Retina (tissue), 1 donor: ENCODE data around the gene ANKRD44.
A peak's percentile ranks its signal among the peaks of the same experiment; 100 is the strongest.
"Not testable (repeated sequence)": the region's sequence is repeated elsewhere in the genome, so short reads cannot be mapped to it uniquely, and the experiment has no call there.

ENCODE experiments used
- DNase-seq: peaks from one replicate; pipeline ENCODE4 v3.0.0-alpha.2; 2016

Gene ANKRD44

DNA sequence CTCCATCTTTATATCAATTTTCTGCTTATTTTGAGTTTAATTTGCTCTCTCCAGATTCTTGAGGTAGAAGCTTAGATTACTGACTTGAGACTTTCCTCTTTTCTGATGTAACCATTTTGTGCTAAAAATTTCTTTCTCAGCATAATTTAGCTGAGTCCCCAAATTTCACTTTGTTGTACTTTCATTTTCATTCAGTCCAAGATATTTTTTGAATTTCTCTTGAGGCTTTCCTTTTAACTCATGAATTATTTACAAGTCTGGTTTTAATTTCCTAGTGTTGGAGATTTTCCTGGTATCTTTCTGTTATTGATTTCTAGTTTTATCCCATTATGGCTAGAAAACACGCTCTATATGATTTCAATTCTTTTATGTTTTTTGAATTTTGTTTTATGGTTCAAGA, 239.4 kb downstream of the ANKRD44 start:
- DNase-seq, result no peak

DNA sequence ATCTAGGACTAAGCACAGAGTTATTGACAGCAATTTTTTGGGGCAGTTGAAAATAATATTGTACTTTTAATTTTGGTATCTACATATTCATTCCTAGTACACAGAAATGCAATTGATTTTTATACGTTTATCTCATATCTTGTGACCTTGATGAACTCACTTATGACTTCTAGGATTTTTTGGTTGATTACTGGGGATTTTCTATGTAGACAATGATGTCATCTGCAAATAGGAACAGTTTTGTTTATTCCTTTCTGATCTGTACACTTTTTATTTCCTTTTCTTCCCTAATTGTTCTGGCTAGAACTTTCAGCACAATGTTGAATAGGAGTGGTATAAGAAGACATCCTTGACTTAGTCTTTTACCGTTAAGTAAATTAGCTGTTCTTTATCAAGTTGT, 240.6 kb downstream of the ANKRD44 start:
- DNase-seq, result no peak

DNA sequence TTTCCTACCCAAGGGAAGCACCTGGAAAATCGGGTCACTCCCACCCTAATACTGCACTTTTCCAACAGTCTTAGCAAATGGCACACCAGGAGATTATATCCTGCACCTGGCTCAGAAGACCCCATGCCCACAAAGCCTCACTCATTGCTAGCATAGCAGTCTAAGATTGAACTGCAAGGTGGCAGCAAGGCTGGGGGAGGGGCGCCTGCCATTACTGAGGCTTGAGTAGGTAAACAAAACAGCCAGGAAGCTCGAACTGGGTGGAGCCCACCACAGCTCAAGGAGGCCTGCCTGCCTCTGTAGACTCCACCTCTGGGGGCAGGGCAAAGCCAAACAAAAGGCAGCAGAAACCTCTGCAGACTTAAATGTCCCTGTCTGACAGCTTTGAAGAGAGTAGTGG, 248.0 kb downstream of the ANKRD44 start:
- DNase-seq, result not testable (repeated sequence)

DNA sequence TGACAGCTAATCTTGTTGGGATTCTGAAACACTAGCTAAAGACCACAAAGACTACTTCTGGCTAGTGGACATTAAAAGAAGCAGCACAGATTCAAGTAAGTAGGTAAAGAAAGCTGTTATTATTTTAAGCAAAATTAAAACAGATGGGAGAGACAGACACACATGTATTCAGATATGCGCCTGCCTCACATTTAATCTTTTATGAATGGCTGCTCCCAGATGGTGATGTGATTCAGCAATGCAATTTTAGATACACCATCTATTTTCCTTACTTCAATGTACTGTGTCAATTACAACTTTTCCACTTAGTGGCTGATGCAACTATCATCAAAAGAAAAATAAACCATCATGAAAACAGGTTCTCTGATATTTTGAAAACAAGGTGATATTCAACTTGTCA, 251.1 kb downstream of the ANKRD44 start:
- no peak for DNase-seq

DNA sequence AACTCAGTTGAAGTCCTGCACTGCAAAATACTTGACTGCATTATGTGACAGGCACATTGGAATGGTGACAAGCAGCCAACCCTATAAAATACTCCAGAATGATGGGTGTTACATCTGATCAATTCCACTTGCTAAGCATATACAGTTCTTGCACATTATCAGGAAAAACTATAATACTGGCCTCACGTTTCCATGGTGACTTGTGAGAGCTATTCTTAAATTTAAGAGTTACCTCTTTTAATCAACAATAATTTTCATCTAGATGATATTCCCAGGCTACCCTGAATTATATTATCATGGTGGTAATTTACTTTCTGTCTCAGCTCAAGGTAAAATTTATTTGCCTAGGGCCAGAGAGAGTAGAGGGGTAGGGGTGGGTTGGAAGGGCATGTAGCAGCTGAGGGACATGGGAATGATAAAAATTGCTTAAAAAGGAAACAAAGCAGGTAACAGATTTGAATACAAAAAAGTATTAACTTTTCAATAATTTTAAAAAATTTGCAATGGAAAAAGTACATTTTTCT, 251.7 kb downstream of the ANKRD44 start:
- no peak for DNase-seq

DNA sequence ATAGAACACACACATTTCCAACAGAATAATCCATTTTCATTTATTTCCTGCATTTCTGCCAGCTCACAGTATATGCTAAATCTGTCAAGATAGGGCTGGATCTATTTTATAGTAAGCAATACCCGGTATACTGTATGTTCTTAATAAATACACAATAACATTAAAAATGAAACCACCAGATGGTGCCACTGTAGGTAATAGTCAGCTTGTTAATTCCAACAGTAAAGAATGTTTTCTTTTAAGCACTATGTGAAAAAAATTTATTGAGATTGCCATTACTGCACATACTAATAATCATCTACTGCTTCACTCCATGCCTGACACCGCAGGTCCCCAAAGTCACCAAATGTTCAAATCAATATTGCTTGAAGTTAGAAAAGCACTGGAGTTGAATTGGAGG, 252.6 kb downstream of the ANKRD44 start:
- DNase-seq, result no peak

DNA sequence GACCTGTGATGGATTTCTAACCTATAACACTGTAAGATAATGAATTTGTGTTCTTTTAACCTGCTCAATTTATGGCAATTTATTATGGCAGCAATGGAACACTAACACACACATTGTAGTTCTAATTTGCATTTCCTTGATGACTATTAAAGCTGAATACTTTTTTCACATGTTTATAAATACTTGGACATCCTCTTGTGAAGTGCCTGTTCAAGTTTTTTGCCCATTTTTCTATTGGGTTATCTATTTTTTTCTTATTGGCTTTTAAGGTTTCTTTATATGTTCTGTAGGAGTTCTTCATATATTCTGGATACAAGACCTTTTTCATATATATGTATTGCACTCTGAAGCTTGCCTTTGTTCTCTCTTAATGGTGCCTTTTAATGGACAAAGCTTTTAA, 255.5 kb downstream of the ANKRD44 start:
- no peak for DNase-seq

DNA sequence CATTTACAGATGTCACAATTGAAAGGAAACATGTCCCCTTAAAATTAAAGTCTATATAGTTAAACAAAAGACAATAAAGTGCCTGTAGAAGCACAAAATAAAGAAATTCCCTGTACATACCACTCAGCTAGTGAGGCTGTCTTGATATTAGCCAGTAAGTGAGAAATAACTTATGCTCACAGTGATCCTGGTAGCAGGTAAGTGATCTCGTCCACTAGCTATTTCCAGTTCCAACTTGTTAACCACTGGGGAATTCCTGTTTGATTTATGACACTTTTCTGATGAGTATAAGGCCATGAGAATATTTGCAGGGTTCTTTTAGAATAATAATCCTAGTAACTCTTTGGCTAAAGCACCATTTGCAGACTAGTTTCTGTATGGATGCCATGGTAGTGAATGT, 256.1 kb downstream of the ANKRD44 start:
- no peak for DNase-seq

DNA sequence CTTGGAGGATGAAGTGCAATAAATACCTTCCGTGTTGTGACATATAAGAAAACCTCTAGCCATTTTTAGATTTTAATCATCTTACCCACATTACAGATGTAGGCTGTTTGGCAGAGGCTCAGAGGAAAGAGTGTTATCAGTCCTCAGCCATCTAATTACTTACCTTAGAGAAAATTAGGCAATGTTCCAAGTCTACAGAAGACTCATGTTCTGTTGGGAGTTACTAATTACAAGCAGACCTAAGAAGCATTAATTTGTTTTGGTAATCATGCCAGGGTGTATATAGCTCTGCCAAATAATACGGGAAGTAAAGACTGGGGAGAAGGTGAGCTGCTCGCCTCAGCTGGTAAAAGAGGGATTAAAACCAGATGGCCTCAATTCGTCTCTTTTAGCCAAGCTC, 258.2 kb downstream of the ANKRD44 start:
- no peak for DNase-seq

DNA sequence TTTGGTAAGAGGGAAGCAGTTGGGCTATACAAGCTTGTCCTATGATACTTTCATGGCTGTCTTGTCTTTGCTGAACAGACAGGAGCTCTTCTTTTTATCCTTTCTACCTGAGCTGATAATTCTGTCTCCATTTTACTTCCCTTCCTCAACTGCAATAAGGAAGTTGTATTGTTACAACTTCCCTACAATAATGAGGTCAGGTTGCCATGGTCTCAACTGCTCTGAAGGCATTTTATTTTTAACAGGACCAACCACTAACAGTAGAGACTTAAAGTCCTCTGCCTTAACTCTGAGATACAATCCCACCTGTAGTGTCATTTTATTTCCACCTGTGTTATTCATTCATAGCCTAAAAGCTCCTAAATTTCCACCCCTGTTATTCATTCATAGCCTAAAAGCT, 265.5 kb downstream of the ANKRD44 start:
- no peak for DNase-seq

DNA sequence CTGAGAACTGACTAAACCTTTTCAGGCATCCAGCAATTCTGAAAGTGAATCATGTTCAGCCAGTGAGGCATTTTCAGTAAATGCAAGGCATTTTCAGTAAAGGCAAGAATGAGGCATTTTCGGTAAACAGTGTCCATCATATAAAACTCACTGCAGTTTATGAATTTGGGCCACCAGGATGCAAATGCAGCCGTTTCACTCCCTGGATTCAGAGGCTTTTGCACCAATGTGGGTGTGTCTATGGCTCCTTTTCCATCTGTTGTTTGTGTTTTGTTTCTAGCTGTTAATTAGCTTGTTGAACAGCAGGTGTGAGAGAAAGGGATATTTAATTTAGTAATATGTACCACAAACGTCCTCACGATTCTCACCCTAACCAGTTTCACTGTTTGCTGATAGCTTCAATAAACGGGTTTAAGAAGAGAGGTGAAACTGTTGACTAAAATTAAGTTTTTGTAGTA, 267.8 kb downstream of the ANKRD44 start:
- no peak for DNase-seq

DNA sequence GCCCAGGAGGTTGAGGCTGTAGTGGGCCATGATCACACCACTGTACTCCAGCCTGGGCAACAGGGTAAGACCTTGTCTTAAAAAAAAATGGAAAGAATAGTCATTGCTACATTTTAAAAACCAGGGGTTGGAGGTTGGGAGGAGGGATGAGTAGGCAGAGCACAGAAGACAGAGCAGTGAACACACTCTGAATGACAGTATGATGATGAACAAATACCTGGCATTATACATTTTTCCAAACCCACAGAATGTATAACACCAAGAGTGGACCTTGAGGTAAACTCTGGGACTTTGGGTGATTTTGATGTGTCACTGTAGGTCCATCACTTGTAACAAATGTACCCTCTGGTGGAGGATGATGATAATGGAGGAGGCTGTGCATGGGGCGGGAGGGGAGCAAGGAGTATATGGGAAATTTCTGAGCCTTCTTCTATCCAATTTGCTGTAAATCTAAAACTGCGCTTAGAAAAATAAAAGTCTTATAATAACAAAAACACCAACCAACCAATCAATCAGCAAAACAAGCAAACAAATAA, 272.6 kb downstream of the ANKRD44 start:
- DNase-seq, result no peak

DNA sequence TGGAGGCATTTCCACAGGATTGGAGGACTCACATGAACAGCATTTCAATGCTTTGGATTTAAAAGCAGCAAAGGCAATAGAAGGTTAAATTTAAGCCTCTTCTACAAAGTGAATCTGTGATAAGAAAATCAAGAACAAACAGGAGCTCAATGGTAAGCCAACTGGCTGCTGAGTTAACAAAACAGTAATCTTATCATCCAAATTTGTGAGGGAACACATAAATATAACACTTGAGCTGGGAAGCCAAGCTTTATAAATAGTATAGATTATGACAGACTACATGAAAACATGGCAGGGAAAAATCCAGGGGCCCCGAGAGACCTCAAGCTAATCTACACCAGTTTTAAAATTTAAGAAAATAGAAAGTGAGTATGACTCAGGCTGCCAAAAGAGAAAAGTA, 275.6 kb downstream of the ANKRD44 start:
- DNase-seq, result no peak

DNA sequence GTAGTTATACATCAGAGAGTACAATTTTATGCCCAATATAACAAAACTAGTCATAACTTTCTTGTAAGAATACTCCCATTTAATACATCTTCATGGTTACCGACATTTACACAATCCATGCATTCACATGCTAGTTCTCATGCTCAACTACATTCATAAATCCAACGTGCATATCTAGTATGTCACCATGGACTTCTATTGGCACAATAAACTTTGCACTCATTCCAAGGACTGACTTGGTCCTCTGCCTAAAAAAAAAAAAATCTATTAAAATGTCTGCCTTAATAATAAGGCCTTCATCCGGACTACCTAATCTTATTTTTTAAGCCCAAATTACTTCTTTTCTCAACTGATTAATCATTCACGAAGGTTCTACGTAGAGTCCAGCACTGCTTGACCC, 276.3 kb downstream of the ANKRD44 start:
- DNase-seq, result no peak

DNA sequence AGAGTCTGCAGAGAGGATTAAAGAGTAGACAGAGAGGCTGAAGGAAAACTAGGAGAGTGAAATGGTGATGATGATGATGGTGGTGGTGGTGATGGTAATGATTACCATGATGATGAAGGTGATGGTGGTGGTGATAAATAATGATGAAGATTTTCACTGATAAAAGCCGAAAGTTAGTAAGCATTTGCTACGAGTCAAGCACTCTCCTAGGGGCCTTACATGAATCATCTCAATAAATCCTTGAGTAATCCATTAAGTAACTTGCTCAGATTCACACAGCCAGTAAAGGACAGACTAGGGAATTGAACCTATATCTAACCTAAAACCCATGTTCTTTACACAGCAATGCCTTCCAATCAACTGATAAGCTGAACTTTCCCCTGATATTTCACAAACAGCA, 277.4 kb downstream of the ANKRD44 start:
- DNase-seq, result no peak

DNA sequence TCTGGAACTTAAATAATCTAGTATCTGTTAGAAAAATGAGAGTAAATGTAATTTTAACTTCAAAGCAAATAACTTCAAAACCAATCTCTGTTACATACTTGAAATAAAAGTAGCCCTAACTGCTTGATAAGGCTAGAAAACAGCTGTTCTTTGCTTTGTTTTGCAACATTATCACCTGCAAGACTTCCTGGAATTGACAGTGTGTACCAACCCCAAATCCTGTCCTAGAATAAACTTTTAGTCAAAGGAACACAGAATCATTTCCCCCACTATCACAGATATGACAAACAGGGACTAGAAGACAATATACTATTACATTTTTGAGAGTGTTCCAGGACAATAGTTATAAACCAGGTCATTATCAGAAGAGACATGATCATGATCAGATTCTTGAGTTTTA, 278.8 kb downstream of the ANKRD44 start:
- DNase-seq, result no peak

DNA sequence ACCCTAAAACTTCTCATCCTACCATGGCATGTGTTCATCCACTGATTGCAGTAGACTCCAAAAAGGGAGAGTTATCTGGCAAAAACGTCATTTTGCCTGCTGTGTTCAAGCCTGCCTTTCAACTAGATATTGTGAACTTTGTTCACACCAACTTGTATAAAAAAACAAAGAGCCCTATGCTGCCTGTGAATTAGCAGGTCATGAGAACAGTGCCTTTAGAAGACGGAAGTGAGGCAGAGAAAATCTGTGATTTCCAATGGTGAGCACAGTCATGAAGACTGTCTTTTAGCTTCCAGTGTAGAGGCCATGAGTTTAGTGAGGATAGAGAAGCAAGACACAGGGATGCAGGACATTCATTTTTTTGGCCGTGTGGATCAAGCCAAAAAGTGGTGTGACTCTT, 280.5 kb downstream of the ANKRD44 start:
- DNase-seq, result no peak

DNA sequence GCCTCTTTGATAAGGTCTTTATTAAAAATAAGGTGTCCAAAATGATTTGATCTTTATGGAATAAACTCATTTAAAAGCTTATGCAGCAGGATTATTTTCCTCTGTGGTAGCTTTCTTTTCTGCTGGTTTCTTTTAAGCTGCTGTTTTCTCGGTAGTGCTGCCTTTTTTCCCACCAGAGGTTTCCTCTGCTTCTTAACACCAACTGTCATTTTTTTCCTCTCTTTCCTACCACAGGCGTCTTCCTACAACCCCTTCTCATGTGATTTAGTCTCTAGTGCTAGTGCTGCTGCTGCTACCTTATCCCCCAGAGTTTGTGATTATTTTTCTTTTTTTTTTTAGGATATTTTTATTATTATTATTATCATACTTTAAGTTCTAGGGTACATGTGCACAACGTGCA, 281.9 kb downstream of the ANKRD44 start:
- no peak for DNase-seq

DNA sequence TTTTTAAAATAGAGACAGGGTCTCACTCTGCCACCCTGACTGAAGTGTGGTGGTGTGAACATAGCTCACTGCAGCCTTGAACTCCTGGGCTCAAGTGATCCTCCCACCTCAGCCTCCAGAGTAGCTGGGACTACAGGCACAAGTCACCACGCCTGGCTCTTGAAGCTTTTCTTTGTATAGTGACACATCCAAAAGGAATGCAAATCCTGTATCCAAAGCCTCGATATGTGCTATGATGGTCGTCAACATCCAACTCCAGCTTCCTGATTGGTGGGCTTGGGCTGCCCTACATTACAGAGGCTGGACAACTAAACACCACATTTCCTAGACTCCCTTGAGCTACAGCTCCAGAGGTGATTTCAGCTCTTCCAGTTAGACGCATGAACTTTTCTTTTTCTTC, 282.4 kb downstream of the ANKRD44 start:
- DNase-seq, result no peak

DNA sequence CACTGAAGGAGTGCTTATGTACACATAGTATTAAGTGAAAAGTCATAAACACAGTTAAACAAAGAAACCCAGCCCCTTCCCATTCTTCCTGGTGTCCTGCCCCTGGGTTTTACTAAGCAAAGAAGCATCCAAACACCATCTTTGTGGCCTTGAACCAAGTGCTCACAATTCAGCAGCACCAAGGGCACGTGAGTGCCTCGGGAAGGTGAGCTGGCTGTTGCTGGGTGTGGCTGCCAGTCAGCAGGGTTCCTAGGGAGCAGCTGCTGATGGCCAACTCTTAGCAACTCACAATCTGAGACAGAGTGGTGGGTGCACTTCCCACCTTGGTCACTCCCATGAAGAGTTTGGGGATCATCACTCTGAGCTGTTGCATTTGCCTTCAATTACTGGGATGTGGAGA, 286.4 kb downstream of the ANKRD44 start:
- no peak for DNase-seq

DNA sequence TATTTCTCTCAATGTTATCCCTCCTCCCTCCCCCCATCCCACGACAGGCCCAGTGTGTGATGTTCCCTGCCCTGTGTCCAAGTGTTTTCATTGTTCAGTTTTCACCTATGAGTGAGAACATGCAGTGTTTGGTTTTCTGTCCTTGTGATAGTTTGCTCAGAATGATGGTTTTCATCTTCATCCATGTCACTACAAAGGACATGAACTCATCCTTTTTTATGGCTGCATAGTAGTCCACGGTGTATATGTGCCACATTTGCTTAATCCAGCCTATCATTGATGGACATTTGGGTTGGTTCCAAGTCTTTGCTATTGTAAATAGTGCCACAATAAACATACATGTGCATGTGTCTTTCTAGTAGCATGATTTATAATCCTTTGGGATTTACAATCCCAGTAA, 289.7 kb downstream of the ANKRD44 start:
- DNase-seq, result not testable (repeated sequence)

DNA sequence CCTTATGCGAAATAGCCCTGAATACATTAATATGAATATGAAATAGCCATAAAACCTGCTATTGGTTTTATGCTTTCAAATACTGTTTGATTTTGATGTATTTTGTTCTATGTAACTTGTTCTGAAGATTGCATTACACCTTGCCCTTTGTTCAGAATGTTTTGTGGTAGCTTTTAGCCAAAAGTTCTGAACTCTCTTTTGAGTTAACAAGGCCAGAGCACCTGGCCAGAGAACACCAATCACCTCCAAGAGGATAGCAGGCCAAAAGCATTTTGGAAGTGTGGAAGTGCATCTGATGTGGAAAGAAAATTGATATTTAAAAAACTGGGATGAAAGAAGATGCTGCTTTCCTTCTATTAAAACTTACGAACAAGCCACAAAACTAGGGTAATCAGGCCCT, 297.5 kb downstream of the ANKRD44 start:
- DNase-seq, result no peak

DNA sequence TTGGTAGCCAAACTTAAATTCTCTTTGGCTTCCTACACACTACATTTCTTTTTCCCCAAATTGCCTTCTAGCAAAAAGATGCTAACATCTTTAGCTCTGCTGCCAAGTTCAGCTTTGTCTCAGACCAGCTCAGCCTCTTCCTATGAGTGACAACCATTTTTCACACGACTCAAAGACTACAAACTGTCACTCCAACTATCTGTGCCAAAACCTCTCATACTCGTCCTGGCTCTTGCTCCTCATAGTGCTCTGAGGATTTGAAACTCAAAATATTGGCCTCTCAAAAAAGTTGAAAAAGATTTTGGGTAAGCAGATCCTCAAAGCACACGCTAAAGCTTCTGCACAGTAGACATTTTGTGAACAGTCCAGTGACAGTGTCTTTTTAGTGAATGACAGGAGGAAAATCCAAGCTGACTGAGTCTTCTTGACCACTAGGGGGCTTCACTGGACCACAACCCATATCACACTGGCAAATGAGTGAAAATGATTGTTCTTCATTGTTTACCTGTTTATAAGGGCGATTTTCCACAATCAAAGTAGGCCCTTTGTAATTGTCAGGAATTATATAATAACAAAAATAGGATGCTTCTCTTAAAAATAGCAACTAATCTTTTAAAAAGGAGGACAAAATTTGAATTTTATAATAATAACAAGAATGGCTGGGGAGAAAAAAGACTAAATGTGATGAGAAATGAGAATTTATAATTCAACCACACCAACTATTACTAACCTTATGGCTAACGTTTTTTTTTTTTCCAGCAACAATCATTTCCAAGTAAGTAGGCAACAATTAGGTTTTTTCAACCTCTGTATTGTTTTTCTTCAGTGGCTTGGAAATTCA, 298.6 kb downstream of the ANKRD44 start:
- DNase-seq, result peak; percentile 57

DNA sequence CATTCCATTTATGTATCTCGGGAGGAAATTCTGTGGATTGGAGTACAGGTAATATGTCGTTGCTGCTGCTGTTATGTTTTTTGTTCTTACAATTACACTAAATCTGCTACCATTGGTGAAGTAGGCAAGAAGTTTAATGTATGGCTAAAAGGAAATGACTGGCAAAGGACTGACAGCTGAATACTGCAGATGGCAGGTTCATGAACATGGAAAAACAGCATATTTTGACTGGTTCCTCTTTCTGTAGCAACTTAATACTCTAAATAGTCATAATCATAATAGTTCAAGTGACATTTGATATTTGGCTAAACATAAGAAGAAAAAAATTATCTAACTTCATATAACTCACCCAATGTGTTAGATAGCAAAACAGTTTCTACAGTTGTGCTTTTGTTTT, 299.6 kb downstream of the ANKRD44 start:
- DNase-seq, result no peak
